ENCODE results near the gene DMRTC2.
"Not testable (repeated sequence)": the region's sequence is repeated elsewhere in the genome, so short reads cannot be mapped to it uniquely, and the experiment has no call there.

Gene DMRTC2

GRCh38 chr19:41872384-41872774 is 27.5 kb downstream of the DMRTC2 start:
- Histone ChIP-seq H3K23ac (ENCODE audit: low read length) (no peak overlapping the region), H3K27ac (ENCODE audit: low read depth, low read length) (no peak overlapping the region), H3K4ac (ENCODE audit: low read depth, low read length) (no peak overlapping the region), H3K4me2 (ENCODE audit: low read length) (no peak overlapping the region), H3K18ac (ENCODE audit: low read length) (no peak overlapping the region), H3K4me3 (ENCODE audit: low read length) (no peak overlapping the region), H4K5ac (ENCODE audit: low read length) (no peak overlapping the region), H3K79me2 (ENCODE audit: control insufficient read depth, insufficient read depth, low read length) (peaks cover 3% of the 10 kb centered on the region), H3K27me3 (ENCODE audit: insufficient read depth, low read length, poor library complexity) (no peaks in the 10 kb centered on the region), H3K79me1 (ENCODE audit: low read length) (peaks cover 5% of the 10 kb centered on the region), H2BK15ac (replicated peaks; ENCODE audit: low read depth) (no peak overlapping the region), H2BK120ac (ENCODE audit: low read depth, low read length) (no peak overlapping the region), H2AK5ac (ENCODE audit: low read length) (no peak overlapping the region), H3K4me1 (ENCODE audit: control insufficient read depth, low read depth, low read length) (no peaks in the 10 kb centered on the region), H3K9ac (ENCODE audit: low read length) (no peak overlapping the region), H3K36me3 (ENCODE audit: control insufficient read depth, insufficient read depth, low read length) (peaks cover 8% of the 10 kb centered on the region), H3K56ac (ENCODE audit: low read length) (no peak overlapping the region), H2BK5ac (ENCODE audit: low read length) (no peak overlapping the region), H4K8ac (ENCODE audit: low read depth, low read length) (no peak overlapping the region)
- DNase-seq = no peak
- no CpG with 5 or more reads among the region's 12 CpGs for WGBS (ENCODE audit: extremely low coverage, insufficient coverage, low lambda C conversion rate)

- no peak overlapping the region for H3K4ac ChIP-seq (ENCODE audit: low read depth, low read length)
- H2BK5ac ChIP-seq (ENCODE audit: low read length) = no peak overlapping the region
- H2AK5ac ChIP-seq (ENCODE audit: low read length) = no peak overlapping the region
- H3K36me3 ChIP-seq (ENCODE audit: control insufficient read depth, insufficient read depth, low read length) = peaks cover 6% of the 10 kb centered on the region
- no peak overlapping the region for H3K4me2 ChIP-seq (ENCODE audit: low read length)
- peak; percentile 93 for DNase-seq
- peaks cover under 1% of the 10 kb centered on the region for H3K79me2 ChIP-seq (ENCODE audit: control insufficient read depth, insufficient read depth, low read length)
- H4K5ac ChIP-seq (ENCODE audit: low read length) = no peak overlapping the region
- H3K56ac ChIP-seq (ENCODE audit: low read length) = no peak overlapping the region
- no peak overlapping the region for H3K23ac ChIP-seq (ENCODE audit: low read length)
- no peak overlapping the region for H3K4me3 ChIP-seq (ENCODE audit: low read length)
- H3K18ac ChIP-seq (ENCODE audit: low read length) = no peak overlapping the region
- H3K27me3 ChIP-seq (ENCODE audit: insufficient read depth, low read length, poor library complexity) = no peaks in the 10 kb centered on the region
- no peak overlapping the region for H4K8ac ChIP-seq (ENCODE audit: low read depth, low read length)
- no peak overlapping the region for H3K27ac ChIP-seq (ENCODE audit: low read depth, low read length)
- no peak overlapping the region for H3K9ac ChIP-seq (ENCODE audit: low read length)
- no peak overlapping the region for H2BK15ac ChIP-seq (replicated peaks; ENCODE audit: low read depth)
- WGBS (ENCODE audit: extremely low coverage, insufficient coverage, low lambda C conversion rate) = no CpG with 5 or more reads among the region's 18 CpGs
- H3K79me1 ChIP-seq (ENCODE audit: low read length) = peaks cover 2% of the 10 kb centered on the region
- H3K4me1 ChIP-seq (ENCODE audit: control insufficient read depth, low read depth, low read length) = no peaks in the 10 kb centered on the region
- H2BK120ac ChIP-seq (ENCODE audit: low read depth, low read length) = no peak overlapping the region
Measured at GRCh38 chr19:41872775-41873647, 28.2 kb downstream of the DMRTC2 start.

DNA sequence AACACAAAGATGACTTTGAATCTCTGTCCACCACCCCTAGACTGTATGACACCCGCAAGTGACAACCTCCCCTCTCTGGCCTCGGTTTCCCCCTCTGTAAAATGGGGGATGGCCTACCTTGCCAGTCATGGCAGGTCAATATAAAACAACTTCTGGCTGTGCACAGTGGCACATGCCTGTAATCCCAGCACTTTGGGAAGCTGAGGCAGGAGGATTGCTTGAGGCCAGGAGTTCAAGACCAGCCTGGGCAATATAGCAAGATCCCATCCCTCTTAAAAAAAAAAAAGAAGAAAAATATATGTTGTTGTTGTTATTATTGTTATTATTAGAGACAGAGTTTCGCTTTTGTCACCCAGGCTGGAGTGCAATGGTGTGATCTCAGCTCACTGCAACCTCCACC is 31.1 kb downstream of the DMRTC2 start:
- H3K27ac ChIP-seq (ENCODE audit: low read depth, low read length); H3K79me2 ChIP-seq (ENCODE audit: control insufficient read depth, insufficient read depth, low read length); DNase-seq; H2AK5ac ChIP-seq (ENCODE audit: low read length); H4K5ac ChIP-seq (ENCODE audit: low read length); H2BK5ac ChIP-seq (ENCODE audit: low read length); H2BK120ac ChIP-seq (ENCODE audit: low read depth, low read length); H3K27me3 ChIP-seq (ENCODE audit: insufficient read depth, low read length, poor library complexity); H3K4me1 ChIP-seq (ENCODE audit: control insufficient read depth, low read depth, low read length); H3K56ac ChIP-seq (ENCODE audit: low read length); H3K18ac ChIP-seq (ENCODE audit: low read length); H2BK15ac ChIP-seq (replicated peaks; ENCODE audit: low read depth); H3K23ac ChIP-seq (ENCODE audit: low read length); H3K79me1 ChIP-seq (ENCODE audit: low read length); H3K4me2 ChIP-seq (ENCODE audit: low read length); H3K36me3 ChIP-seq (ENCODE audit: control insufficient read depth, insufficient read depth, low read length); H3K4me3 ChIP-seq (ENCODE audit: low read length); H3K4ac ChIP-seq (ENCODE audit: low read depth, low read length); H4K8ac ChIP-seq (ENCODE audit: low read depth, low read length); H3K9ac ChIP-seq (ENCODE audit: low read length): not testable (repeated sequence)
- WGBS (ENCODE audit: extremely low coverage, insufficient coverage, low lambda C conversion rate) = no CpG with 5 or more reads among the region's 3 CpGs

DNA sequence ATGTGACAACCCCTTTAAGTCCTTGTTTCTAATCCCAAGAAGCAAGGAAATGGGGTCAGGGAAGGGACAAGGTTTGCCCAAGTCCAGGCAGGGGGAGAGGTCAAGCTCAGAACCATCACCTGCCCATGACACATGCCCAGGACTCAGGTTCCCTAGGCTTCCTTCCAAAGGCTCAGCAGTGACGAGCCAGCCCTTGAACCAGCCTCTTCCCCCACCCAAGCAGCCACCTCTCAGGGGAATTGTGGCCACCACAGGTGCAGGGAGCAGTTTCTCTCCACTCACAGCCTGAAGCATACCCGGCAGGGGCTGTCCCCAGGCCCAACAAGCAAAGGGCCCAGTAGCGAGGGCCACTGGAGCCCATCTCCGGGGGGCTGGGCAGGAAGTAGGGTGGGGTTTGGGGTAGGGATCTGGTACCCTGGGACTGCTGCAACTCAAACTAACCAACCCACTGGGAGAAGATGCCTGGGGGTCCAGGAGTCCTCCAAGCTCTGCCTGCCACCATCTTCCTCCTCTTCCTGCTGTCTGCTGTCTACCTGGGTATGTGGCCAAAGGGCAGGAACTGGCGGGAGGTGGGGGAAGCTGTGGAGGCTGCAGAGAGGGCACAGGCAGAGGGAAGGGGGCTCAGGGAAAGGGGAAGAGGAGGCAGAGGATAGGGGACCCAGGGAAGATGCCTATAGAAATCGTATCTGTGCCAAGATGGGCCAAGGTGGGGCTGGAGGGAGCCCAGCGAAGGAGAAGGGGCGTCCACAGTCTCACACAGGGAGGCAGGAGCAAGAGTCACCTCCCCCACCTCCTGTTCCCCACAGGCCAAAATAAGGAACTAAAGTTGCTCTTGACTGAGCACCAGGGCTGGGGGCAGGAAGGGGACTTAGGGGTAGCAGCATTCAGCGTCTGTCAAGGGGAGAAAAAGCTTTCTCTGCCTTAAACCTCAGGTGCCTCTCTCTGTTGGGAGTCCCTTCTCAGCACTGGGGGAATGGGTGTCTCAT is 32.3 kb downstream of the DMRTC2 start, which contains the start of gene CD79A:
CD79A (plus strand) TSS at position 433 of the 986 bp plus-strand sequence; CDS start at position 459, 26 bp downstream.
- Histone ChIP-seq H3K4me3 (ENCODE audit: low read length) (no peak within 1 kb of the TSS), H3K27ac (ENCODE audit: low read depth, low read length) (no peak within 1 kb of the TSS), H3K27me3 (ENCODE audit: insufficient read depth, low read length, poor library complexity) (no peaks in the 10 kb centered on the region), H3K4me1 (ENCODE audit: control insufficient read depth, low read depth, low read length) (no peaks in the 10 kb centered on the region), H2BK120ac (ENCODE audit: low read depth, low read length) (no peak within 1 kb of the TSS), H3K79me2 (ENCODE audit: control insufficient read depth, insufficient read depth, low read length) (no peaks in the 10 kb centered on the region), H4K5ac (ENCODE audit: low read length) (no peak within 1 kb of the TSS), H3K79me1 (ENCODE audit: low read length) (no peaks in the 10 kb centered on the region), H3K4me2 (ENCODE audit: low read length) (no peak within 1 kb of the TSS), H2AK5ac (ENCODE audit: low read length) (no peak within 1 kb of the TSS), H3K23ac (ENCODE audit: low read length) (no peak within 1 kb of the TSS), H3K36me3 (ENCODE audit: control insufficient read depth, insufficient read depth, low read length) (no peaks in the 10 kb centered on the region), H3K4ac (ENCODE audit: low read depth, low read length) (no peak within 1 kb of the TSS), H3K18ac (ENCODE audit: low read length) (no peak within 1 kb of the TSS), H3K56ac (ENCODE audit: low read length) (peak within 1 kb of the TSS; percentile 42), H2BK5ac (ENCODE audit: low read length) (no peak within 1 kb of the TSS), H2BK15ac (replicated peaks; ENCODE audit: low read depth) (no peak within 1 kb of the TSS), H4K8ac (ENCODE audit: low read depth, low read length) (no peak within 1 kb of the TSS), H3K9ac (ENCODE audit: low read length) (peak within 1 kb of the TSS; percentile 6)
- no CpG with 5 or more reads among the region's 9 CpGs for WGBS (ENCODE audit: extremely low coverage, insufficient coverage, low lambda C conversion rate)
- DNase-seq = no peak

- no peaks in the 10 kb centered on the region for H3K79me1 ChIP-seq (ENCODE audit: low read length)
- H4K8ac ChIP-seq (ENCODE audit: low read depth, low read length) = no peak overlapping the region
- H3K9ac ChIP-seq (ENCODE audit: low read length) = no peak overlapping the region
- H3K4ac ChIP-seq (ENCODE audit: low read depth, low read length) = no peak overlapping the region
- no peak overlapping the region for H3K23ac ChIP-seq (ENCODE audit: low read length)
- no peak overlapping the region for H2BK5ac ChIP-seq (ENCODE audit: low read length)
- no peak for DNase-seq
- H3K79me2 ChIP-seq (ENCODE audit: control insufficient read depth, insufficient read depth, low read length) = no peaks in the 10 kb centered on the region
- no peak overlapping the region for H3K18ac ChIP-seq (ENCODE audit: low read length)
- H3K4me1 ChIP-seq (ENCODE audit: control insufficient read depth, low read depth, low read length) = no peaks in the 10 kb centered on the region
- H4K5ac ChIP-seq (ENCODE audit: low read length) = no peak overlapping the region
- no peaks in the 10 kb centered on the region for H3K36me3 ChIP-seq (ENCODE audit: control insufficient read depth, insufficient read depth, low read length)
- no peak overlapping the region for H3K27ac ChIP-seq (ENCODE audit: low read depth, low read length)
- H3K56ac ChIP-seq (ENCODE audit: low read length) = no peak overlapping the region
- no peak overlapping the region for H2BK15ac ChIP-seq (replicated peaks; ENCODE audit: low read depth)
- H2AK5ac ChIP-seq (ENCODE audit: low read length) = no peak overlapping the region
- H3K4me2 ChIP-seq (ENCODE audit: low read length) = no peak overlapping the region
- H3K27me3 ChIP-seq (ENCODE audit: insufficient read depth, low read length, poor library complexity) = no peaks in the 10 kb centered on the region
- no peak overlapping the region for H3K4me3 ChIP-seq (ENCODE audit: low read length)
- WGBS (ENCODE audit: extremely low coverage, insufficient coverage, low lambda C conversion rate) = no CpG with 5 or more reads among the region's 17 CpGs
- H2BK120ac ChIP-seq (ENCODE audit: low read depth, low read length) = no peak overlapping the region
Measured at GRCh38 chr19:41877916-41878905, 33.4 kb downstream of the DMRTC2 start.

All from mesendoderm (in vitro differentiated cells).